Vagina (tissue), 2 donors: ENCODE measurements around the gene LY6G5C.

Source experiments
- CTCF ChIP-seq, 3 experiments: fragments of 450-650 bp in 2 of 3; fragments of 200-600 bp in 1 of 3; sonication (generic) in 1 of 3; IDR thresholded peaks; one replicate each; pipeline ENCODE4 v1.5.1; 2017 to 2019; ENCODE audit warnings: antibody characterized with exemption in 3 of 3, mild to moderate bottlenecking in 2 of 3, moderate library complexity in 2 of 3
- POLR2A ChIP-seq, 2 donors: fragments of 450-650 bp; IDR thresholded peaks; one replicate each; pipeline ENCODE4 v1.6.1; 2017; ENCODE audit warnings: antibody characterized with exemption in 2 of 2, mild to moderate bottlenecking in 2 of 2, moderate library complexity in 2 of 2
- POLR2AphosphoS5 ChIP-seq, 2 donors: sonication (generic); formaldehyde crosslinking; IDR thresholded peaks; one replicate each; pipeline ENCODE4 v1.9.0; 2017; ENCODE audit warnings: antibody characterized with exemption in 2 of 2, mild to moderate bottlenecking in 2 of 2, low read depth in 1 of 2; ENCODE audit not compliant: insufficient read depth in 1 of 2

GRCh38 chr6:31631681-31632278, 49.1 kb downstream of the LY6G5C start:
- TF ChIP-seq CTCF (IDR thresholded peaks at IDR 0.05) (no peak), POLR2A (IDR thresholded peaks at IDR 0.05) (no peak), POLR2AphosphoS5 (IDR thresholded peaks at IDR 0.05; ENCODE audit: insufficient read depth in 1 of 2, low read depth in 1 of 2) (no peak)
